Glutamatergic neuron (in vitro differentiated cells): ENCODE results near the gene NOTUM. TPM values are rescaled to one million over a fixed set of nuclear protein-coding genes. Genes with fewer than 3 reads are reported as not detected.
A peak's percentile ranks its signal among the peaks of the same experiment; 100 is the strongest.

Experiments used
- DNase-seq: peaks from one replicate; pipeline ENCODE4 v3.0.0; 2022
- H3K27ac Mint-ChIP-seq: one replicate; pipeline ENCODE4 v1.8.0; 2020; ENCODE audit warnings: mild to moderate bottlenecking, mixed read lengths, inconsistent platforms; ENCODE audit not compliant: unreplicated experiment
- H3K27me3 Mint-ChIP-seq: one replicate; pipeline ENCODE4 v1.8.0; 2020; ENCODE audit warnings: mild to moderate bottlenecking, moderate library complexity, mixed read lengths, inconsistent platforms; ENCODE audit not compliant: unreplicated experiment
- H3K36me3 Mint-ChIP-seq: one replicate; pipeline ENCODE4 v1.8.0; 2020; ENCODE audit warnings: mild to moderate bottlenecking, mixed read lengths, inconsistent platforms; ENCODE audit not compliant: unreplicated experiment
- H3K4me1 Mint-ChIP-seq: one replicate; pipeline ENCODE4 v1.8.0; 2020; ENCODE audit warnings: mild to moderate bottlenecking, low read depth, mixed read lengths, inconsistent platforms; ENCODE audit not compliant: unreplicated experiment
- H3K4me3 Mint-ChIP-seq: one replicate; pipeline ENCODE4 v1.8.0; 2020; ENCODE audit warnings: mild to moderate bottlenecking, mixed read lengths, inconsistent platforms; ENCODE audit not compliant: unreplicated experiment
- H3K9me3 Mint-ChIP-seq: one replicate; pipeline ENCODE4 v1.8.0; 2020; ENCODE audit warnings: mild to moderate bottlenecking, moderate library complexity, mixed read lengths, inconsistent platforms; ENCODE audit not compliant: unreplicated experiment
- total RNA-seq: library from RNA; stranded (reverse); fragmentation: NEBNext Ultra II Directional; extraction: Animal tissue kit (Norgen Biotek cat#: 25700); gene quantifications from one replicate; pipeline ENCODE4 v1.2.1, GENCODE V29; 2021; ENCODE audit not compliant: unreplicated experiment
- TF ChIP-seq, protein P1 (sequence below): fragments of 200-600 bp; sonication (generic); IDR thresholded peaks from one replicate; pipeline ENCODE4 v1.5.0; 2021; ENCODE audit not compliant: partially characterized antibody, unreplicated experiment

The NOTUM gene
- total RNA-seq, 1 donor from 2014 or later: 39.8 TPM

DNA sequence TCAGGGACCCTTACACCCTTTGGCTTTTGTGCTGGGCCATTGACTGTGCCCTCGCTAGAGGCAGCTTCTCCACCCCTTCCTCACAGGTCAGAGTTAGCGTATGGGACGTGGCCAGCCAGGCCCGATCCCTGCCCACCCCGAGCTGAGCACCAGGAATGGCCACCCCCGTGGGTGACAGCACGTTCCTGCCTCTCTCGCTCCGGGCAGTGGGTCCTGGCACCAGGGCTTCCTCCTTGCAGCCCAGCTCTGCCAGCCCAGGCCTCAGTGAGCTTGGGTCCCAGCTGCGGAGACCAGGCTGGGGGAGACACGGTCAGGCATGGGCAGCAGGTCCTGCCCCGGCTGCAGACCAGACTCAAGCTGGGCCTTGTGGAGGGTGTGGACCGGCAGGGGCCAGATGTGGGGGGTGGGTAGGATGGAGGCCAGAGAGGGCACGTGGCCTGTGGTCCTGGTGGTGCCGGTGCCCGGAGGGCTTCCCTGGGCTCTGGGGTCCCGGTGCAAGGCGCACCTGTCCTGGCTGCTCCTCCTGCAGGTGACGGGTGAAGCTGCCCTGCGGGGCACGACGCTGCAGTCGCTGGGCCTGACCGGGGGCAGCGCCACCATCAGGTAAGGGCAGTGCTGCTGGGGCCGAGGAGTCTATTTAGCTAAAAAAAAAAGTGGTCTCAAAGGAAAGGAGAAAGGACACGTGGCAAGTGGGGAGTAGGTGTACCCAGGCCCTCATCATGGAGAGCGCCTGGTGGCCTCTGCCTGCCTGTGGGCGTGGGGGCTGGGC, 34.7 kb upstream of the NOTUM start:
- Mint-ChIP-seq H3K27ac (no peak overlapping the region), H3K4me3 (no peak overlapping the region), H3K36me3 (peaks cover 2% of the 10 kb centered on the region), H3K4me1 (peaks cover 17% of the 10 kb centered on the region), H3K9me3 (peaks cover 7% of the 10 kb centered on the region), H3K27me3 (peaks cover 5% of the 10 kb centered on the region)
- TF ChIP-seq, protein P1, sequence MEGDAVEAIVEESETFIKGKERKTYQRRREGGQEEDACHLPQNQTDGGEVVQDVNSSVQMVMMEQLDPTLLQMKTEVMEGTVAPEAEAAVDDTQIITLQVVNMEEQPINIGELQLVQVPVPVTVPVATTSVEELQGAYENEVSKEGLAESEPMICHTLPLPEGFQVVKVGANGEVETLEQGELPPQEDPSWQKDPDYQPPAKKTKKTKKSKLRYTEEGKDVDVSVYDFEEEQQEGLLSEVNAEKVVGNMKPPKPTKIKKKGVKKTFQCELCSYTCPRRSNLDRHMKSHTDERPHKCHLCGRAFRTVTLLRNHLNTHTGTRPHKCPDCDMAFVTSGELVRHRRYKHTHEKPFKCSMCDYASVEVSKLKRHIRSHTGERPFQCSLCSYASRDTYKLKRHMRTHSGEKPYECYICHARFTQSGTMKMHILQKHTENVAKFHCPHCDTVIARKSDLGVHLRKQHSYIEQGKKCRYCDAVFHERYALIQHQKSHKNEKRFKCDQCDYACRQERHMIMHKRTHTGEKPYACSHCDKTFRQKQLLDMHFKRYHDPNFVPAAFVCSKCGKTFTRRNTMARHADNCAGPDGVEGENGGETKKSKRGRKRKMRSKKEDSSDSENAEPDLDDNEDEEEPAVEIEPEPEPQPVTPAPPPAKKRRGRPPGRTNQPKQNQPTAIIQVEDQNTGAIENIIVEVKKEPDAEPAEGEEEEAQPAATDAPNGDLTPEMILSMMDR: no peak
- no peak for DNase-seq

DNA sequence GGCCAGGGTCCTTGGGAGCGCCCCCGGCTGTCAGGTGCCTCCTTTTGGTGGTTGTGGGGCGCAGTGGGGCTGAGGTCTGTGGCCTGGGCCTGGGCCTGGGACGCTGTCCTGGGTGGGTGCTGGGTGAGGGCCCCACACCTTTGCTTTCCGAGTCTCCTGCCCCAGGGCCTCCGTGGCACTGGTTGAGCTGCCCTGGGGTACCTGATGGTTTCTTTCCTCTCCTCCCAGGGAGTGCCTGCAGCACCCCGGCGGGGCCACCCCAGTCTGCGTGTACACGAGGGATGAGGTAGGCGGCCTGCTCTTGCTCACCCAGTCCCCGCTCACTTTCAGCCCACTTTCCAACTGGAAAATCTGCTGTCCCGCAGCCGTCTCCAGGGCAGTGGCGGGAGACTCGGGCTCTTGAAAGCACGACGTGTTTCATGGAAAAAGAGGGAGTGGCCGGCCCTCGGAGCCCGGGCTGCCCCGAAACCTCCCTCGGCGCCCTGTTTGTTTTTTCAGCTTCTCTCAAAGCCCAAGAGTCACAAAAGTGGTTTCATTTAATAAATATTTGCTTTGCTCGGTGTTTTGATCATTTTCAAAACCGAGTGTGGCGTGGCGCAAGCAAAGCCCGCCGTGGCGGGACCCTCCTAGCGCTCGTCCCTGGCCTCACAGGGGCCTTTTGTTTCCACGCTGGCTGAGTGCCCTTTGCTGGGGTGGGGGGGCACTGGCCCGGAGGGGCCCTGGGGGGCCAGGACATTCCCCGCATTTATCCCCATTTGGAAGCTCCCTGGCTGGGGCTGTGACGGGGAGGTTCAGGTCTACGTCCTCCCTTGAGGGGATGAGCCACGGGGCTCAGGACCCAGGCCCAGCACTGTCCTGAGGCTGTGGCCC, 33.8 kb upstream of the NOTUM start:
- peak; percentile 8 for DNase-seq
- Mint-ChIP-seq H3K4me1 (peaks cover 16% of the 10 kb centered on the region), H3K9me3 (peaks cover 10% of the 10 kb centered on the region), H3K4me3 (no peak overlapping the region), H3K36me3 (peaks cover 5% of the 10 kb centered on the region), H3K27me3 (peaks cover 5% of the 10 kb centered on the region), H3K27ac (no peak overlapping the region)
- TF ChIP-seq, protein P1: no peak

DNA sequence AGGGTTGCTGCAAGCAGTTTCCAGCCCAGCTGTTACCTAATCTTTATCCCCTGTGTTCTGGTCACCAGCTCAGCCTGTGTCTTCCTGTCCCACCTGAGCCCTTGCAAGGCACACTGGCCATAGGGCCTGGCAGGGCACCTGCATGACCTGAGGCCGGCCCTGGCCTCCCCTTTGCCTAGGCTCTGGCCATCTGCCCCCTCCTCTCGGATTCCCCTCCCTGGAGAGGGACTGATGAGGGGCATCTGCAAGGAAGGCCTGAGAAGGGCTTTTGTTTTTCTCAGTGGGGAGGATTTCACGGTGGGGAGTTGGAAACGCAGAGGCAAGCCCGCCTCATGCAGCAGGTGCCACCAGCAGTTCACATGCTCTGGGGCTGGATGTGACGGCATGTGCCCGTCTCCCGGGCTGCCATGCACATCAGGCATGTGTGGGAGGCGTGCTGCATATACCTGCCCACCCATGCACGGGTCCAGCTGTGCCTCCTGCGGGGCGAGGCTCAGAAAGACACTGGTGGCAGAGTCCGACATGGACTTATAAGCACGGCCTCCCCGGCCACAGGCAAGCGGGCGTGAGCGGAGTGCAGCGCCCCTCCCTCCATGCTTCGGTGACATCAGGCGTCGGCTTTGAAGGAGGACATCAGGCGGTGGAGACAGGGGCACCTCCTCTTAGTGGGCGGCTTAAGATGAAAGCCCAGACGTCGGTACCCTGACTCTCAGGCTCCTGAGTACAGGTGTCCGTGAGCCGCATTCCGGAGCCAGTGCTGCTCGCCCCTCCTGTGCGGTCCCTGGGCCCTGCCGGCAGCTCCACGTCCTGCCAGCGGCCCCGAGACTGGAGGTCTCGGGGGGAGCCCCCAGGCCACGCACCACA, 33.0 kb upstream of the NOTUM start:
- H3K27ac Mint-ChIP-seq: peak overlapping the region; percentile 77
- TF ChIP-seq, protein P1: no peak
- peak overlapping the region; percentile 57 for H3K4me3 Mint-ChIP-seq
- H3K4me1 Mint-ChIP-seq: peaks cover 14% of the 10 kb centered on the region
- DNase-seq: peak; percentile 18
- peaks cover 10% of the 10 kb centered on the region for H3K9me3 Mint-ChIP-seq
- H3K27me3 Mint-ChIP-seq: peaks cover 5% of the 10 kb centered on the region
- peaks cover 5% of the 10 kb centered on the region for H3K36me3 Mint-ChIP-seq

DNA sequence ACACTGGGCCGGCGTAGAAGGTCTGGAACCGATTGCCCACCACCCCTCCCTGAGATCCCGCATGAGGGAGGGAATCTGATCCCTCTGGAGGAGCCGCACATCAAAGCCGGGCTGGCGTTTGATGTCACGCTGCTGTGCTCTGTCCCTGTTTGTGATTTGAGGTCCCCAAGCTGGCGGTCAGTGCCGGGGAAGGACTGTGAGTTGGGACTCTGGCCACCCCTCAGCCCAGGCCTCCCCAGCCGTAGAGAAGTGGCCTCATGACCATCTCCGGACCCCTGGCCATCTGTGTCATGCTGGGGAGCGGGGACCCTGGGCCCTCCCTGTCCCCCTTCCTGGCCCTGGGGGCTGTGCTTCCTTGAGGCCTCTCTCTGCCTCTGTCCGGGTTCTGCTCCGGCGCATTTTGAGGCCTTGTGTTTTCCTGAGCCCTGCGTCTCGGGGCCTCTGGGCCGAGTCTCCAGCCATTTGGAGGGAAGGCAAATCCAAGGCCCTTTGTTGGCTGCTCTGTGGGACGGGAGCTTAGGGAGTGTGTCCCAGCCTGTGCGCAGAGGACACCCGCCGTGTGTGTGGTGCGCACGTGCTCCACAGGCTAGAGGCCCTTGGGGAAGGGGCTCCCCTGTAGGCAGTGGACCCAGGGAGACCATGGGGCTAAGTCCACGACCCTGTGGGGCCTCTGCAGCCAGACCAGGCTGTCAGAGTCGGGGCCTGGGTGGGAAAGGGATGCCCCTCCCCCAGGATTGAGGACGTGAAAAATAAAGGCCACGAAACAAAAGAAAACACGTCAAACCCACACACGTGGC, 31.5 kb upstream of the NOTUM start:
- peaks cover 13% of the 10 kb centered on the region for H3K4me1 Mint-ChIP-seq
- peaks cover 5% of the 10 kb centered on the region for H3K27me3 Mint-ChIP-seq
- TF ChIP-seq, protein P1: no peak
- peaks cover 5% of the 10 kb centered on the region for H3K36me3 Mint-ChIP-seq
- peaks cover 10% of the 10 kb centered on the region for H3K9me3 Mint-ChIP-seq
- no peak overlapping the region for H3K4me3 Mint-ChIP-seq
- H3K27ac Mint-ChIP-seq: peak overlapping the region; percentile 62
- peak; percentile 24 for DNase-seq
